ENCODE results near the gene SPATA32.

- TF ChIP-seq CTCF (IDR thresholded peaks at IDR 0.05), result peak; percentile 23 to 41 (median 37)
- no peak for TF ChIP-seq POLR2A (IDR thresholded peaks at IDR 0.05)
- TF ChIP-seq POLR2AphosphoS5 (IDR thresholded peaks at IDR 0.05), result no peak
- no peak for TF ChIP-seq EP300 (IDR thresholded peaks at IDR 0.05; ENCODE audit: low read depth)
These were observed 30.3 kb downstream of the SPATA32 start for GRCh38 chr17:45231481-45232116.

Data from transverse colon (tissue), 4 donors.